AG04450 (cell line): ENCODE results near the gene FFAR4. TPM values are rescaled to one million over a fixed set of nuclear protein-coding genes. Genes with fewer than 3 reads are reported as not detected.

ENCODE experiments used
- CTCF ChIA-PET: fragments of 300-600, 350-600 bp; formaldehyde crosslinking; extraction: SDS; loops from one replicate; lab custom pipeline; 2022; ENCODE audit warnings: antibody characterized with exemption, inconsistent platforms; lab: Charles Lee
- POLR2A ChIA-PET: fragments of 350-600 bp; formaldehyde crosslinking; extraction: SDS; loops from one replicate; lab custom pipeline; 2021; ENCODE audit warnings: antibody characterized with exemption, inconsistent platforms; lab: Yijun Ruan, JAX
- DNase-seq: peaks from one replicate; pipeline ENCODE4 v3.0.0-alpha.2; 2011; ENCODE audit warnings: low read depth, low spot score
- H3K27ac ChIP-seq: one replicate; pipeline ENCODE4 v1.5.1; 2012; ENCODE audit warnings: low read depth, low read length, control low read depth
- H3K27me3 ChIP-seq: one replicate; pipeline ENCODE4 v1.6.0; 2012; ENCODE audit warnings: low read length; ENCODE audit not compliant: control insufficient read depth, insufficient read depth
- H3K4me3 ChIP-seq: 2 replicates; pipeline ENCODE4 v1.5.1; 2011; ENCODE audit warnings: mild to moderate bottlenecking, low read depth, low read length, control low read depth
- H3K9me3 ChIP-seq: 2 replicates; pipeline ENCODE4 v1.5.1; 2012; ENCODE audit warnings: low read length; ENCODE audit not compliant: control insufficient read depth, insufficient read depth
- polyA plus RNA-seq: library from polyadenylated mRNA; depleted of rRNA; stranded (reverse); fragments of >200 nt; gene quantifications from 2 replicates; pipeline ENCODE4 v1.2.3, GENCODE V29; 2011
- TF ChIP-seq, protein P1 (sequence below): IDR thresholded peaks from 2 replicates; pipeline ENCODE4 v1.5.1; 2011; ENCODE audit warnings: low read depth, low read length, control low read depth, inconsistent platforms

FFAR4 gene
- polyA plus RNA-seq, 1 experiment = not detected

DNA sequence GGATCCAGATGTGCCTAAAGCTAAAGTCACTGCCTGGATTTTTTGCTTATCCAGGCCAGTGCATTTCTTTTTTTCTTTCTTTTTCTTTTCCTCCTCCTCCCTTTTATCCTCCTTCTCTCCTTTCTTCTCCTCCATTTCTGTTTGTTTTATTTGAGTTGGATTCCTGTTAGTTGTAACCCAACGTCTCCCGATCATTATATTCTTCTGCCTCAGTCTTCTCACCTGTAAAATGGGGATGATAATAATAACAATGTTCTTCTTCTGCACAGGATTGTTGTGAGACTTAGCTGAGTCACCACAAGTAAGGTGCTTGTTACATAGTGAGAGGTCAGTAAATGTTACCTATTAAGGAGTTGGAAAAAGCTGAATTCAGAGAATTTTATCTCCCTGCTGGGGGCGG lies 13.7 kb upstream of the FFAR4 start:
- Histone ChIP-seq H3K9me3 (no peaks in the 10 kb centered on the region; the same call in 1 of the 2 replicates), H3K27ac (no peak overlapping the region), H3K4me3 (no peak overlapping the region), H3K27me3 (no peaks in the 10 kb centered on the region)
- ChIA-PET CTCF (interaction anchor here (0.5 to 1.8 kb wide), 3 partner anchors 11 to 1026 kb away, joined by 3 to 6 read pairs (median 3); no protein-coding TSS in a partner anchor), POLR2A (no interaction called here)
- TF ChIP-seq, protein P1, sequence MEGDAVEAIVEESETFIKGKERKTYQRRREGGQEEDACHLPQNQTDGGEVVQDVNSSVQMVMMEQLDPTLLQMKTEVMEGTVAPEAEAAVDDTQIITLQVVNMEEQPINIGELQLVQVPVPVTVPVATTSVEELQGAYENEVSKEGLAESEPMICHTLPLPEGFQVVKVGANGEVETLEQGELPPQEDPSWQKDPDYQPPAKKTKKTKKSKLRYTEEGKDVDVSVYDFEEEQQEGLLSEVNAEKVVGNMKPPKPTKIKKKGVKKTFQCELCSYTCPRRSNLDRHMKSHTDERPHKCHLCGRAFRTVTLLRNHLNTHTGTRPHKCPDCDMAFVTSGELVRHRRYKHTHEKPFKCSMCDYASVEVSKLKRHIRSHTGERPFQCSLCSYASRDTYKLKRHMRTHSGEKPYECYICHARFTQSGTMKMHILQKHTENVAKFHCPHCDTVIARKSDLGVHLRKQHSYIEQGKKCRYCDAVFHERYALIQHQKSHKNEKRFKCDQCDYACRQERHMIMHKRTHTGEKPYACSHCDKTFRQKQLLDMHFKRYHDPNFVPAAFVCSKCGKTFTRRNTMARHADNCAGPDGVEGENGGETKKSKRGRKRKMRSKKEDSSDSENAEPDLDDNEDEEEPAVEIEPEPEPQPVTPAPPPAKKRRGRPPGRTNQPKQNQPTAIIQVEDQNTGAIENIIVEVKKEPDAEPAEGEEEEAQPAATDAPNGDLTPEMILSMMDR = no peak
- no peak for DNase-seq

DNA sequence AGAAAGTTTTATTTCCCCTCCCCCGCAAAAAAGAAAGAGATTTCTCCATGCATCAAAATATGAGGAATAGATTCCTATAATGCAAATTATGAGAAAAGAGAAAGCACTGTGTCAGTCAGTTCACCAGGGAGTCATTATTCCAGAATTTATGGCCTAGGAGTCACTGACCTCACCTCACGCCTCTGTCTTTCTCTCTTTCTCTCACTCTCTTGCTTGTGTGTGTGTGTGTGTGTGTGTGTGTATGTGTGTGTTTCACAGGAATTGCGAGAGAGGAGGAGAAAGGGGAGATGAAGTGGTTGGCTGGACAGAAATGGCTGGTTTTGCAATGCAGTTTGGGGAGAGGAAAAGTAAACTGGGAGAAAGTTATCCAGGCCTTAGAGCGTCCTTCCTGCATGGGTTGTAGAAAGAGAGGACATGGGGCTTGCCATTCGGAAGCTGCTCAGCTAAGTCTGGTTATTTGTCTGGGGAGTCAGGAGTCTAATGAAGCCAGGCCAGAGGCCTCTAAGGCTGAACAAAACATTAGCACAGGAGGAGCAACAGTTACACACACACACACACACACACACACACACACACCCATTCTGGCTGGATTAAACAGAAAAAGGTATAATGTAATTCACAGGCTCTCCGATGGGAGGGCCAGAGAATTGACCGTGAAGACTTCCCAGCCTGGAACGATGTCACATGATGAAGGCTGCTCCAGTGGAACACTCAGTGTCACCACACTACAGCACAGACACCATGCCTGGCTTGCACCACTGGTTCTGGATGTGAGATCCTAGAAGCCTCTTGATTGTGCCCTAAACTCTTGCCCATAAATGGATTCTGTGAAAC lies 12.8 kb upstream of the FFAR4 start:
- CTCF ChIA-PET = interaction anchor here (0.5 to 4.3 kb wide), 13 partner anchors 8 to 1027 kb away, joined by 3 to 101 read pairs (median 4); partner anchors contain the start of gene FFAR4
- POLR2A ChIA-PET = interaction anchor here (0.7 kb wide), 1 partner anchor 67 kb away, joined by 3 read pairs; no protein-coding TSS in a partner anchor
- no peak overlapping the region for H3K27ac ChIP-seq
- TF ChIP-seq, protein P1 = no peak
- no peak overlapping the region for H3K4me3 ChIP-seq
- H3K27me3 ChIP-seq = no peaks in the 10 kb centered on the region
- no peak for DNase-seq
- no peaks in the 10 kb centered on the region; the same call in 1 of the 2 replicates for H3K9me3 ChIP-seq

DNA sequence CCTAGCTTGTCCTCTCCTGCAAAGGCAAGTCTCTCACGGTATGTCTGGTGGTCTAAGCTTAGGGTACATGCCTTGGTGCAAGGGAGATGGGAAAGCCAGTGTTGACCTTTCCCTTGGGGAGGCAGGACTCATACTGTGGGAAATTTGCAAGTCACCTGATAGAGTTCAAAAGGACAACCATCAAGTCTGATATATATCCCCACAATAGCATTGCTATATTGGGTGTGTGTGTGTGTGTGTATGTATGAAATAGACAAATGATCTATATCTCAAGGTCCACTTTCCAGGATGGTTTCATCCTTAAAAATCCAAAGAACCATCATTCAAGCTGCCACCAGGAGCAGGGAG lies 12.2 kb upstream of the FFAR4 start:
- no peak for DNase-seq
- CTCF ChIA-PET = interaction anchor here (0.6 to 4.3 kb wide), 22 partner anchors 8 to 305 kb away, joined by 3 to 101 read pairs (median 4); partner anchors contain the start of genes FFAR4 and FRA10AC1
- Histone ChIP-seq H3K27ac (no peak overlapping the region), H3K9me3 (no peaks in the 10 kb centered on the region; the same call in 1 of the 2 replicates), H3K4me3 (no peak overlapping the region), H3K27me3 (no peaks in the 10 kb centered on the region)
- POLR2A ChIA-PET = interaction anchor here (0.7 to 1.0 kb wide), 2 partner anchors 66 to 126 kb away, joined by 3 read pairs; no protein-coding TSS in a partner anchor
- TF ChIP-seq, protein P1 = no peak

DNA sequence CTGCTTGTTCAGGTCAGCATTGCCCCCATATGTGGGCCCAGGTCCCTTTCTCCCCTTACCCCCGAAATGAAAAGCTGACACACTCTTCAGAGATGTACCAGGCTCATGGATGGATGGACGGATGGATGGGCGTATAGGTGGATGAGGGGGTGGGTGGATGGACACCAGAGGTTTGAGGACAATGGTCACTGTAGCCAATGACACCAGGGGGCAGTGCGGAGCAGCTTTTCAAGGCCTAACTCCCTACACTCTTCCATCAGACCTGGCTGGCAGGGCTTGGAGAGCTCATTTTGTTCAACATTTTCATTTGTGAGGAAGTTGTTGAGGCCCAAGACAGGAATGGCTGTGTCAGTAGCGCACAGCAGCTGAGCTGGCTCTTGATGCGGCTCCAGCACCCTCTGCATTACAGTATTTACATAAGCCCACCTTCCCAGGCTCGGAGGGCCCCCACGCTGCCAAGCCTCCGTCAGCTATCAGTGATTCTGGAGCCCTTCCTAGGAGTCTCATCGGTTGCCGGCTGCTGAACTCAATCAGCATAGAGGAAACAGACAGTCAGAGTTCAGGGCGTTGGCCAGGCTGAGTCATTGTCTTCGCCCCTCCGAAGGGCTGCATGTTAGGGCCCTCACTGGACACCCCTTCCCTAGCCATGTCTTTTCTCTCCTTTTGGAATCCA lies 11.6 kb upstream of the FFAR4 start:
- TF ChIP-seq, protein P1 = peak; percentile 66
- Histone ChIP-seq H3K27ac (no peak overlapping the region), H3K4me3 (no peak overlapping the region), H3K9me3 (peaks cover 4% of the 10 kb centered on the region; the same call in 1 of the 2 replicates), H3K27me3 (peaks cover 3% of the 10 kb centered on the region)
- ChIA-PET POLR2A (interaction anchor here (0.6 to 1.0 kb wide), 2 partner anchors 125 to 313 kb away, joined by 3 read pairs; no protein-coding TSS in a partner anchor), CTCF (interaction anchor here (0.6 to 4.3 kb wide), 31 partner anchors 8 to 304 kb away, joined by 3 to 101 read pairs (median 4); partner anchors contain the start of genes FFAR4 and FRA10AC1)
- DNase-seq = no peak
